Inflammatory macrophage treated with lipopolysaccharide for 4 hours (primary cell): Measurements from ENCODE around the gene NWD2.
"Not testable (repeated sequence)": the region's sequence is repeated elsewhere in the genome, so short reads cannot be mapped to it uniquely, and the experiment has no call there.

Experiments
- DNase-seq: peaks from one replicate; pipeline ENCODE4 v3.0.0-alpha.2; 2020

Gene NWD2

GRCh38 chr4:37471093-37471492 is 226.6 kb downstream of the NWD2 start:
- DNase-seq = no peak

DNA sequence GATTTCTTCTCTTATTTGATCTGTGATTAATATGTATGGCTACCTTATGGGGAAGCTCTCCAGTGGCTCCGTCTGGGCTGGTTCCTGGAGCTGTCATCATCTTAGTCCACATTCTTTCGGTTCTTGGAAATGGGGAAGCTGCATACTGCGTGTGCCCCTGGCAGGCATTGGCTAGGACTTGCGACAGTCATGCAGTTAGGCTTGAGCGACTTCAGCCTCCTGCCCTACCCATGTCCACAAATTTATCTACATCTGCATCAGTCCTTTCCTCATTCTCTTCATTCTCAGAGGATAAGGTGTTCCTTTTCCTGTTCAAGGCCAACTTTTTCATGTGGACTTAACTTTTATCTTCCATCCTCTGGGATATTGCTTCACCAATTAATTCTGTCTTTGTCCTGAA is 227.4 kb downstream of the NWD2 start:
- peak; percentile 89 for DNase-seq

- DNase-seq = no peak
Measured at GRCh38 chr4:37473807-37474206, 229.3 kb downstream of the NWD2 start.

- peak; percentile 7 for DNase-seq
Measured at GRCh38 chr4:37475087-37475486, 230.5 kb downstream of the NWD2 start.

GRCh38 chr4:37475776-37476175 is 231.2 kb downstream of the NWD2 start:
- DNase-seq = no peak

DNA sequence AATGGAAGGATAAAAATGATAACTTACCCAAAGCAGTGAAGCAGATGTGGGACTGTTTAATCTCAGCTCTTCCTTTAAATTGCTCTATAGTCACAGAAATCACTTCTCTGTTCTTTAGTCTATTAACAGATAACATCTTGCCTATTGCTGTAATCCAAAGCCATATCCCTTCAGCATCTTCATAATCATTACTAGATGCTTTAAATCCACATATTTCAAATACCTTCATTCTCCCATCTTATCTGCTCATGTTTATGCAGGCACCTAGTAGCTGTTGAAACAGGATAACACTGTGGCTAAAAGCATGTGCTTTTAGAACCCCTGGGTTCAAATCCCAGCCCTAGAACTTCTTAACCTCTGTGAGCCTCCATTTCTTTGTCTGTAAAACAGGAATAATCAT is 231.7 kb downstream of the NWD2 start:
- no peak for DNase-seq

DNA sequence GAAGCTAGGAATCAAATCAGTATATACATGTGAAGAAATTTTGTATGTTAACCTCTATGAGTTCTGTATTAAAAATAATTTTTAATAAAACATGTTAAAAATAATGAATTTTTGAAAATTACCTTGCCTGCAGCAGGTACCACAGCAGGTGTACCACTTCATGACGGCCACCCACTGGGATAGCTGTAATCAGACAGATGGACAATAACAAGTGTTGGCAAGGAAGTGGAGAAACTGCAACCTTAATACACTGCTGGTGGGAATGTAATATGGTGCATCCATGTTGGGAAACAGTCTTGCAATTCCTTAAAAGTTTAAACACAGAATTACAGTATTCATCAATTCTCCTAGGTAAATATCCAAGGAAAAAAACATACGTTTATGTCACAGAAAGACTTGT is 232.1 kb downstream of the NWD2 start:
- no peak for DNase-seq

GRCh38 chr4:37477126-37477525 is 232.6 kb downstream of the NWD2 start:
- DNase-seq = peak; percentile 56

DNA sequence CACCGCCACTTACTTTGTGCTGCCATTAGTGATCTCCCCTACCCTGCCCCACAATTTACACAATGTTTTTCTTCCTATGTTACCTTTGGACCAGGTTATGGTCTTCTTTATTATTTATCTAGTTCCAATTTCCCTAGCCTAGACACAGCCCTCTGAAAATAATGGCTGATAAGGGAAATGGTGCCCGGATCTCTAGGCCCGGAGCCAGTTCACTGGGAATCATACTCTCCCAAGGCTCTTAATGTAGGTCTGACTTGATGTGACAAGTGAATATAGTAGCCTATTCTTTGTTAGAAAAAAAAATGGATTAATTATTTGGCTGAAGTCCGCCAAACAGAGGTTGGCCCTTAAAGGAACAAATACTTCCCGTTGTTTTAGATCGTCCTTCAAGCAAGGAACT is 233.6 kb downstream of the NWD2 start:
- no peak for DNase-seq

GRCh38 chr4:37480509-37480908 is 236.0 kb downstream of the NWD2 start:
- no peak for DNase-seq

DNA sequence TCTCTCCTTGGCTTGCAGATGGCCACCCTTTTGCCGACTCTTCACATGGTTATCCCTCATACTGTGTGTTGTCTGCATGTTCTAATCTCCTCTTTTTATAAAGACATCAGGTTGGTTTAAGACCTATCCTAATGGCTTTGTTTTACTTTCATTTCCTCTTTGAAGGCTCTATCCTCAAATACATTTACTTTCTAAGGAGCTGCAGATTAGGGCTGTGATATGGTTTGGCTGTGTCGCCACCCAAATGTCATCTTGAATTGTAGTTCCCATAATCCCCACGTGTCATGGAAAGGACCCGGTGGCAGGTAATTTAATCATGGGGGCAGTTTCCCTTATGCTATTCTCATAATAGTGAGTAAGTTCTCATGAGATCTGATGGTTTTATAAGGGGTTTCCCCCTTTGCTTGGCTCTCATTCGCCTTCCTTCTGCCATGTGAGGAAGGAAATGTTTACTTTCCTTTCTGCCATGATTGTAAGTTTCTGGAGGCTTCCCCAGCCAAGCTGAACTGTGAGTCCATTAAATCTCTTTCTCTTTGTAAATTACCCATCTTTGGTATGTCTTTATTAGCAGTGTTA is 237.1 kb downstream of the NWD2 start:
- DNase-seq = peak; percentile 35

DNA sequence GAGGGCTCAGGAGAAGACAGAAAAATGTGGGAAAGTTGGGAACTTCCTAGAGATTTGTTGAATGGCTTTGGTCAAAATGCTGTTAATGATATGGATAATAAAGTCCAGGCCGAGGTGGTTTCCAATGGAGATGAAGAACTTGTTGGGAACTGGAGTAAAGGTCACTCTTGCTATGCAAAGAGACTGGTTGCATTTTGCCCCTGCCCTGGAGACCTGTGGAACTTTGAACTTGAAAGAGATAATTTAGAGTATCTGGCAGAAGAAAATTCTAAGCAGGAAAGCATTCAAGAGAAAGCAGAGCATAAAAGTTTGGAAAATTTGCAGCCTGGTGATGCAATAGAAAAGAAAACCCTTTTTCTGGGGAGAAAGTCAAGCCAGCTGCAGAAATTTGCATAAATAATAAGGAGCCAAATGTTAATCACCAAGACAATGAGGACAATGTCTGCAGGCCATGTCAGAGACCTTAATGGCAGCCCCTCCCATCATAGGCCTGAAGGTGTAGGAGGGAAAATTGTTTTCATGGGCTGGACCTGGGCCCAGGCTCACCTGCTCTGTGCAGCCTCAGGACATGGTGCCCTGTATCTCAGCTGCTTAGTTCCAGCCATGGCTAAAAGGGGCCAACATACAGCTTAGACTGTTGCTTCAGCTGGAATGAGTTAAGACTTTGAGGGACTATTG is 237.8 kb downstream of the NWD2 start:
- DNase-seq = no peak

DNA sequence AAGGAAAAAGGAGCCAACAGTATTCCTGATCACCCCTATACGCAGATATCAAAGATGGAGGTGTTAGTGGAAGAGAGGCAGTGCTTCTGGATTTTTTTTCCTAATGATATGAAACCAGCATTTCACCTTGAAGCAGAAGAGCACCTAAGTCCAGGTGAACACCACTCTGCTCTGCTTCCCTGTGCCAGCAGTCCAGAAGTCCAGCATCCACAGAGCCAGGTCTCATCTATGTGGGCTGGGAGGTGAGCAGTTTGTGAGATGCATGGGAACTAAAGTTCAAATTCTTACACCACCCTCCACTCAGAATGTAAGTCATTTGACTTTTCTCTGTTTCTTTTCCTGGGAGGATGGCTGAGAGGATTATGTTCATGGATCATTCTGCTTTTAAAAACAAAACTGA is 239.1 kb downstream of the NWD2 start:
- DNase-seq = no peak

GRCh38 chr4:37486166-37486565 is 241.6 kb downstream of the NWD2 start:
- DNase-seq = no peak

DNA sequence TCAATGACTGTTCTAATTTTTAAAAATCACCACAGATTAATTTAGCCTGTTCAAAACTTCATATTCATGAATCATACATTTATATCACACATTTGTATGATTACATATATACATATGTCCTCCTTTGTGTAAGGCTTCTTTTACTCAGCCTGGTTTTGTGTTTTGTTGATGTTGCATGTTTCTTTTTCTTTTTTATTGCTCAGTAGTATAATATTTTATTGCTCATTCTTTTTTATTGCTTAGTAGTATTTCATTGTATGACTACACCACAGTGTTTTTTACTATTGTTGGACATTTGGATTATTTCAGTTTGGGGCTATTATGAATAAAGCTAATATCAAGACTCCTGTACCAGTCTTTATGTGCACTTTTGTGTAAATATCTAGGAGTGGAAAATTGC is 243.1 kb downstream of the NWD2 start:
- DNase-seq = no peak

- no peak for DNase-seq
Measured at GRCh38 chr4:37489697-37490096, 245.2 kb downstream of the NWD2 start.

GRCh38 chr4:37490391-37491347 is 246.1 kb downstream of the NWD2 start:
- DNase-seq = no peak

GRCh38 chr4:37495353-37495752 is 250.8 kb downstream of the NWD2 start:
- DNase-seq = not testable (repeated sequence)
